Limb (tissue), 2 donors: ENCODE results near the gene SLC9C2.

Source experiments
- DNase-seq, 2 donors: peaks; one replicate each; pipeline ENCODE4 v3.0.0-alpha.2; 2016; ENCODE audit errors: extremely low spot score in 2 of 2

The SLC9C2 gene

GRCh38 chr1:173454966-173455524, 147.8 kb downstream of the SLC9C2 start:
- DNase-seq: no peak

GRCh38 chr1:173453982-173454381, 148.9 kb downstream of the SLC9C2 start:
- DNase-seq: no peak

GRCh38 chr1:173451981-173452380, 150.9 kb downstream of the SLC9C2 start:
- DNase-seq: no peak
